H9 (cell line): ENCODE results near the gene ALDH1A1. TPM values are rescaled to one million over a fixed set of nuclear protein-coding genes. Genes with fewer than 3 reads are reported as not detected.

Experiments used
- DNase-seq: peaks from one replicate; pipeline ENCODE4 v3.0.0-alpha.2; 2017
- H2AFZ ChIP-seq: one replicate; pipeline ENCODE4 v1.6.1; 2013; ENCODE audit warnings: mild to moderate bottlenecking, low read length, control low read depth, moderate library complexity
- H2AK5ac ChIP-seq: 2 replicates; pipeline ENCODE4 v1.6.1; 2013; ENCODE audit warnings: low read length, control low read depth, mixed read lengths; ENCODE audit not compliant: insufficient read length
- H2BK120ac ChIP-seq: one replicate; pipeline ENCODE4 v1.6.1; 2013; ENCODE audit warnings: low read depth, mild to moderate bottlenecking, low read length, control low read depth, inconsistent platforms; ENCODE audit not compliant: poor library complexity, severe bottlenecking
- H2BK12ac ChIP-seq: 2 replicates; pipeline ENCODE4 v1.6.1; 2013; ENCODE audit warnings: low read length, control low read depth, mixed read lengths, low read depth; ENCODE audit not compliant: insufficient read length
- H2BK15ac ChIP-seq: 2 replicates; pipeline ENCODE4 v1.6.1; 2013; ENCODE audit warnings: low read depth, low read length, control low read depth
- H2BK20ac ChIP-seq: one replicate; pipeline ENCODE4 v1.6.1; 2013; ENCODE audit warnings: low read depth, mild to moderate bottlenecking, low read length, control low read depth, inconsistent platforms; ENCODE audit not compliant: poor library complexity, severe bottlenecking
- H2BK5ac ChIP-seq: 2 replicates; pipeline ENCODE4 v1.6.1; 2013; ENCODE audit warnings: low read length, control low read depth, mixed read lengths; ENCODE audit not compliant: insufficient read length
- H3K14ac ChIP-seq: 2 replicates; pipeline ENCODE4 v1.6.1; 2013; ENCODE audit warnings: low read length, control low read depth; ENCODE audit not compliant: insufficient read depth
- H3K18ac ChIP-seq: 2 replicates; pipeline ENCODE4 v1.6.1; 2013; ENCODE audit warnings: low read depth, mild to moderate bottlenecking, mixed read lengths, low read length, control low read depth; ENCODE audit not compliant: insufficient read length
- H3K23ac ChIP-seq: 2 replicates; pipeline ENCODE4 v1.6.1; 2013; ENCODE audit warnings: low read length, control low read depth, mixed read lengths, low read depth; ENCODE audit not compliant: insufficient read length
- H3K23me2 ChIP-seq: 2 replicates; pipeline ENCODE4 v1.6.1; 2013; ENCODE audit warnings: low read depth, mild to moderate bottlenecking, mixed read lengths, low read length, control low read depth; ENCODE audit not compliant: insufficient read length, poor library complexity, severe bottlenecking
- H3K27ac ChIP-seq: 2 replicates; pipeline ENCODE4 v1.5.1; 2013; ENCODE audit warnings: low read length, control low read depth, mixed read lengths, low read depth; ENCODE audit not compliant: insufficient read length
- H3K27me3 ChIP-seq: 2 replicates; pipeline ENCODE4 v1.6.1; 2013; ENCODE audit warnings: low read length, control low read depth, inconsistent platforms; ENCODE audit not compliant: insufficient read depth
- H3K4ac ChIP-seq: 2 replicates; pipeline ENCODE4 v1.6.1; 2013; ENCODE audit warnings: low read depth, mild to moderate bottlenecking, control low read depth, inconsistent platforms, low read length, moderate library complexity
- H3K4me1 ChIP-seq: 2 replicates; pipeline ENCODE4 v1.6.1; 2013; ENCODE audit warnings: low read length, control low read depth, inconsistent platforms; ENCODE audit not compliant: insufficient read depth
- H3K4me2 ChIP-seq: 2 replicates; pipeline ENCODE4 v1.6.1; 2013; ENCODE audit warnings: low read length, control low read depth, mixed read lengths; ENCODE audit not compliant: insufficient read length, insufficient read depth
- H3K56ac ChIP-seq: 2 replicates; pipeline ENCODE4 v1.6.1; 2013; ENCODE audit warnings: low read depth, mild to moderate bottlenecking, mixed read lengths, low read length, control low read depth; ENCODE audit not compliant: insufficient read length
- H3K79me1 ChIP-seq: 2 replicates; pipeline ENCODE4 v1.6.1; 2013; ENCODE audit warnings: low read depth, mild to moderate bottlenecking, moderate library complexity, low read length, control low read depth, inconsistent platforms; ENCODE audit not compliant: insufficient read depth, poor library complexity, severe bottlenecking
- H3K79me2 ChIP-seq: 2 replicates; pipeline ENCODE4 v1.6.1; 2013; ENCODE audit warnings: low read length, control low read depth, inconsistent platforms; ENCODE audit not compliant: insufficient read depth
- H3K9ac ChIP-seq: 2 replicates; pipeline ENCODE4 v1.6.1; 2013; ENCODE audit warnings: low read length, control low read depth, mixed read lengths; ENCODE audit not compliant: insufficient read length; ENCODE audit errors: extremely low read depth
- H3K9me3 ChIP-seq: one replicate; pipeline ENCODE4 v1.6.1; 2013; ENCODE audit warnings: low read depth, low read length, inconsistent platforms; ENCODE audit not compliant: control insufficient read depth
- H3T11ph ChIP-seq: one replicate; pipeline ENCODE4 v1.6.1; 2013; ENCODE audit warnings: mild to moderate bottlenecking, low read length, control low read depth, inconsistent platforms
- H4K20me1 ChIP-seq: one replicate; pipeline ENCODE4 v1.6.1; 2013; ENCODE audit not compliant: control insufficient read depth, insufficient read length, insufficient read depth
- H4K5ac ChIP-seq: 2 replicates; pipeline ENCODE4 v1.6.1; 2013; ENCODE audit warnings: low read depth, mild to moderate bottlenecking, mixed read lengths, low read length, control low read depth; ENCODE audit not compliant: insufficient read length
- H4K8ac ChIP-seq: replicated peaks from 2 replicates; pipeline ENCODE4 v1.6.1; 2013; ENCODE audit warnings: low read length, control low read depth, mixed read lengths, low read depth; ENCODE audit not compliant: insufficient read length
- H4K91ac ChIP-seq: 2 replicates; pipeline ENCODE4 v1.6.1; 2013; ENCODE audit warnings: low read depth, mild to moderate bottlenecking, moderate library complexity, mixed read lengths, low read length, control low read depth; ENCODE audit not compliant: insufficient read length
- H3K27ac Mint-ChIP-seq, 3 experiments: 2 replicates in 2 of 3; 3 replicates in 1 of 3; pipeline ENCODE4 v1.8.0; 2020 to 2021; ENCODE audit warnings: mixed read lengths in 3 of 3, mild to moderate bottlenecking in 1 of 3, moderate library complexity in 1 of 3
- H3K27me3 Mint-ChIP-seq: 2 replicates; pipeline ENCODE4 v1.8.0; 2021; ENCODE audit warnings: low read depth, mild to moderate bottlenecking, moderate library complexity, mixed read lengths
- H3K36me3 Mint-ChIP-seq, 3 experiments: 2 replicates in 2 of 3; 3 replicates in 1 of 3; pipeline ENCODE4 v1.8.0; 2020 to 2021; ENCODE audit warnings: low read depth in 3 of 3, mixed read lengths in 3 of 3; ENCODE audit not compliant: insufficient read depth in 1 of 3
- H3K4me1 Mint-ChIP-seq, 2 experiments: 2 replicates each; pipeline ENCODE4 v1.8.0; 2020; ENCODE audit warnings: mixed read lengths in 2 of 2
- H3K4me3 Mint-ChIP-seq, 2 experiments: 2 replicates in 1 of 2; 3 replicates in 1 of 2; pipeline ENCODE4 v1.8.0; 2020 to 2021; ENCODE audit warnings: mild to moderate bottlenecking in 2 of 2, mixed read lengths in 2 of 2, moderate library complexity in 1 of 2
- H3K9me3 Mint-ChIP-seq, 2 experiments: 2 replicates in 1 of 2; 3 replicates in 1 of 2; pipeline ENCODE4 v1.8.0; 2020; ENCODE audit warnings: mild to moderate bottlenecking in 2 of 2, mixed read lengths in 2 of 2, moderate library complexity in 1 of 2
- WGBS: extraction: QIAGEN DNeasy Blood & Tissue Kit; methylation state at CpG from one replicate; pipeline ENCODE4 v1.1.7; 2013; ENCODE audit warnings: missing lambda C conversion rate, low lambda C conversion rate, mixed read lengths; ENCODE audit not compliant: insufficient read length; ENCODE audit errors: extremely low coverage; 5-methylcytosine and 5-hydroxymethylcytosine counted together
- total RNA-seq: library from RNA; stranded (reverse); gene quantifications from 2 replicates; pipeline ENCODE4 v1.2.1, GENCODE V29; 2021
- TF ChIP-seq, protein P1 (sequence below): fragments of 200-600 bp; sonication (generic); conservative IDR thresholded peaks from 3 replicates; pipeline ENCODE4 v1.8.0; 2021; ENCODE audit warnings: antibody characterized with exemption, mild to moderate bottlenecking

The ALDH1A1 gene
- total RNA-seq, 1 experiment from 2014 or later = 1.1 TPM

GRCh38 chr9:72980600-72981265, 27.9 kb upstream of the ALDH1A1 start:
- Histone ChIP-seq H2BK20ac (no peak overlapping the region), H2BK120ac (no peak overlapping the region), H2AFZ (no peak overlapping the region), H2AK5ac (no peak overlapping the region), H3K23ac (no peak overlapping the region), H3K9ac (no peak overlapping the region), H3K56ac (no peak overlapping the region), H3K9me3 (no peaks in the 10 kb centered on the region), H3K18ac (no peak overlapping the region), H3T11ph (no peak overlapping the region), H4K8ac (no peak overlapping the region), H3K4ac (no peak overlapping the region), H3K14ac (no peak overlapping the region), H3K4me1 (no peaks in the 10 kb centered on the region), H3K23me2 (no peaks in the 10 kb centered on the region), H3K27ac (no peak overlapping the region), H3K27me3 (no peaks in the 10 kb centered on the region), H2BK12ac (no peak overlapping the region), H4K5ac (no peak overlapping the region), H3K79me1 (no peaks in the 10 kb centered on the region), H2BK5ac (no peak overlapping the region), H2BK15ac (no peak overlapping the region), H4K20me1 (no peaks in the 10 kb centered on the region), H4K91ac (no peak overlapping the region), H3K4me2 (no peak overlapping the region), H3K79me2 (no peaks in the 10 kb centered on the region)
- Mint-ChIP-seq H3K4me1 (peaks cover 5% of the 10 kb centered on the region in 2 experiments), H3K9me3 (no peaks in the 10 kb centered on the region), H3K4me3 (no peak overlapping the region), H3K36me3 (no peaks in the 10 kb centered on the region), H3K27me3 (no peaks in the 10 kb centered on the region), H3K27ac (no peak overlapping the region)
- TF ChIP-seq, protein P1, sequence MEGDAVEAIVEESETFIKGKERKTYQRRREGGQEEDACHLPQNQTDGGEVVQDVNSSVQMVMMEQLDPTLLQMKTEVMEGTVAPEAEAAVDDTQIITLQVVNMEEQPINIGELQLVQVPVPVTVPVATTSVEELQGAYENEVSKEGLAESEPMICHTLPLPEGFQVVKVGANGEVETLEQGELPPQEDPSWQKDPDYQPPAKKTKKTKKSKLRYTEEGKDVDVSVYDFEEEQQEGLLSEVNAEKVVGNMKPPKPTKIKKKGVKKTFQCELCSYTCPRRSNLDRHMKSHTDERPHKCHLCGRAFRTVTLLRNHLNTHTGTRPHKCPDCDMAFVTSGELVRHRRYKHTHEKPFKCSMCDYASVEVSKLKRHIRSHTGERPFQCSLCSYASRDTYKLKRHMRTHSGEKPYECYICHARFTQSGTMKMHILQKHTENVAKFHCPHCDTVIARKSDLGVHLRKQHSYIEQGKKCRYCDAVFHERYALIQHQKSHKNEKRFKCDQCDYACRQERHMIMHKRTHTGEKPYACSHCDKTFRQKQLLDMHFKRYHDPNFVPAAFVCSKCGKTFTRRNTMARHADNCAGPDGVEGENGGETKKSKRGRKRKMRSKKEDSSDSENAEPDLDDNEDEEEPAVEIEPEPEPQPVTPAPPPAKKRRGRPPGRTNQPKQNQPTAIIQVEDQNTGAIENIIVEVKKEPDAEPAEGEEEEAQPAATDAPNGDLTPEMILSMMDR = no peak
- WGBS = no CpG with 5 or more reads among the region's 12 CpGs
- DNase-seq = no peak
